GM21737 (cell line): ENCODE measurements around the gene BTNL8.

Experiments used
- ATAC-seq: cut with Tn5 transposase; IDR thresholded peaks from one replicate; pipeline ENCODE4 v1.9.1; 2021; ENCODE audit warnings: mild to moderate bottlenecking, moderate library complexity; ENCODE audit not compliant: unreplicated experiment

BTNL8 gene, protein sequence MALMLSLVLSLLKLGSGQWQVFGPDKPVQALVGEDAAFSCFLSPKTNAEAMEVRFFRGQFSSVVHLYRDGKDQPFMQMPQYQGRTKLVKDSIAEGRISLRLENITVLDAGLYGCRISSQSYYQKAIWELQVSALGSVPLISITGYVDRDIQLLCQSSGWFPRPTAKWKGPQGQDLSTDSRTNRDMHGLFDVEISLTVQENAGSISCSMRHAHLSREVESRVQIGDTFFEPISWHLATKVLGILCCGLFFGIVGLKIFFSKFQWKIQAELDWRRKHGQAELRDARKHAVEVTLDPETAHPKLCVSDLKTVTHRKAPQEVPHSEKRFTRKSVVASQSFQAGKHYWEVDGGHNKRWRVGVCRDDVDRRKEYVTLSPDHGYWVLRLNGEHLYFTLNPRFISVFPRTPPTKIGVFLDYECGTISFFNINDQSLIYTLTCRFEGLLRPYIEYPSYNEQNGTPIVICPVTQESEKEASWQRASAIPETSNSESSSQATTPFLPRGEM

DNA sequence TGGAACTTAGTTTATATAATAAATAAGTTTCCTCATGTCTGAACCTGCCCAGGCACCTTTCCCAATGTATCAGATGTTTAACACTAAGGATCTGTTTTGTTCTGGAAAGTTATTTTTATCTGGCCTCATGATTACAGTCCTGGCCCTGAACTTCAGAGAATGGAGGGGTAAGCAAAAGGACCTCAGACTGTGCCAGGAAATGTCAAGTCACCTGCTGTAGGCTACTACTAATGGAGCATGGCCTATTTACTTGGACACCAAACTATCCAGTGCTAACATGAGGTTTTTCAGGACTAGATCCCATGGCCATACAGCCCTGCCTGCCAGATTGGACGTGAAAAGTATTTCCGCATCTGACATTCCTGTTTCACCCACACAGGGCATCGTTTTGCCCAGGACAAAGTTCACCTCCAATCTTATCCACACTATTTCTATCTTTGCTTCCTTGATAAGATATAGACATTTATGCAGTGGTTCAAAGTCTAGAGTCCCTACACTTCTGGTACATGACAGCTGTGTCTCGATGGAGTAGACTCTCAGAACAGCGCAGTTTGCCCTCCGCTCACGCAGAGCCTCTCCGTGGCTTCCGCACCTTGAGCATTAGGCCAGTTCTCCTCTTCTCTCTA lies at the start of gene BTNL8:
TSS of gene BTNL8 (plus strand) at position 539 of the 626 bp plus-strand sequence. CDS start 152 bp downstream, outside the sequence.
- no peak for ATAC-seq

DNA sequence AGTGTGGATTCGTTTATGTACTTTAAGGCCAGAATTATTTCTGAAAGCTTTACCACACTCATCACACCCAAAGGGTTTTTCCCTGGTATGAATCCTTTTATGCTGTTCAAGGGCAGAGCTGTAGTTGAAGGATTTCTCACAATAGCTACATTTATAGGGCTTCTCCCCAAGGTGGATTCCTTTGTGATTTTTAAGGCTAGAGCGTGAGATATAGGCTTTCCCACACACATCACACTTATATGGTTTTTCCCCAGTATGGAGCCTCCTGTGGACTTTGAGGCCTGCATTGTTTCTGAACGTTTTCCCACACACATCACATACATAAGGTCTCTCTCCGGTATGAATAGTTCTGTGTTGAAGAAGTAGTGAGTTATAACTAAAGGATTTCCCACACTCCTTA lies 49.1 kb upstream of the BTNL8 start:
- ATAC-seq: no peak

DNA sequence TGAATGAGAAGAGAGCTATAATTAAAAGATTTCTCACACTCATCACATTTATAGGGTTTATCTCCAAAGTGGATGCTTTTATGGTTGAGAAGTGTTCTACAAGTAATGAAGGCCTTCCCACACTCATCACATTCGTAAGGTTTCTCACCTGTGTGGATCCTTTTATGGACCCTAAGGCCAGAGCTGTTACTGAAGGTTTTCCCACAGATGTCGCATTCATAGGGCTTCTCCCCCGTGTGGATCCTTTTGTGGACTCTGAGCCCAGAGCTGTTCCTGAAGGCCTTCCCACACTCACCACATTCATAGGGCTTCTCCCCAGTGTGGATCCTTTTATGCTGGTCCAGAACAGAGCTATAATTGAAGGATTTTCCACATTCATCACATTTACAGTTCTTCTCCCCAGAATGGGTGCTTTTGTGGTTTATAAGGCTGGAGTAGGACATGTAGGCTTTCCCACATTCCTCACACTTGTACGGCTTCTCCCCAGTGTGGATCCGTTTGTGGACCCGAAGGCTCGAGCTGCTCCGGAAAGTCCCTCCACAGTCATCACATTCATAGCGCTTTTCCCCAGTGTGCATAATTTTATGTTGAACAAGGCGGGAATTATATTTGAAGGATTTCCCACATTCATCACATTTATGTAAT lies 48.4 kb upstream of the BTNL8 start:
- ATAC-seq: no peak

DNA sequence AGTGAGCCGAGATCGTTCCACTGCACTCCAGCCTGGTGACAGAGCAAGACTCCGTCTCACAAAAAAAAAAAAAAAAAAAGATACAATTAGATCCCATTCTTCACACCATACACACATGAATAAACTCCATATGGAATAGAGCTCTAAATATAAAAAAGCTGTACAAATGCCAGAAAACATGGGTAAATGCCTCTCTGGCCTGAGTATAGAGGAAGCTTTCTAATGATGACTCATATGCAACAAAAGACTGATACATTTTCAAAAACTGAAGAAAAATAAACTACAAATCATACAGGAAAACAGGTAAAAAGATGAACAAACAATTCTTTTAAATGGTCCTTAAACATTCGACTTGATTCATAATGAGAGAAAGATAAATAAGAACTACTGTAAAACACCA lies 46.5 kb upstream of the BTNL8 start:
- no peak for ATAC-seq

DNA sequence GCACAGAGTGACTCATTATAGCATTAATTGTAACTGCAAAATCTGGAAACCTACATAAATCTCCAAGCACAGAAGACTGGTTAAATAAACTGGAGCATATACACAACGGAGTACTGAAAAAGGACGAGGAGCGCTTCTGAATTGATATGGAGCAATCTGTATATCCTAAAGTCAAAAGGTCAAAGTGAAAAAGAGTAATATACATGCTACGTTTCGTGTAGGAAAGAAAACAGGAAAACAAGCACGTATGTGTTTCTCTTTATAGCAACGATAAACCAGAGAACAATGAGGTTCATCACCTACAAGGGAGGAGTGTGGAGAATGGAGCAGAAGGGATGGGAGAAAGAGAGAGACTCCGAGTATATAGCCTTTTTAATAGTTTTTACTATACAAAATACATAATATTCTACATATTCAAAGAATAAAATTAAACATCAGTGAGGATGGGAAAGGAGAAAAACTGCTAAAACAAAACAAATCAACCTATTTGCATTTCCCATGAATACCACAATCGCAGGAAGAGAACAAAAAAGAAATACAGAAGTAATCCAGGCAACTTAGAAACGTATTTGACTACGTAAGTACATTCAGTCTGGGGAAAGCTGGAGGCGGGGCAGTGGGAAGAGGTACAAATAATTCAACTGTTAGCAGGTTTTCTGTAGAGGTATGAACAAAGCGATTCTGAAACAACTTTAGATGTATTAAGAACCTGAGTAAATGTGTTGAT lies 45.7 kb upstream of the BTNL8 start:
- ATAC-seq: no peak

DNA sequence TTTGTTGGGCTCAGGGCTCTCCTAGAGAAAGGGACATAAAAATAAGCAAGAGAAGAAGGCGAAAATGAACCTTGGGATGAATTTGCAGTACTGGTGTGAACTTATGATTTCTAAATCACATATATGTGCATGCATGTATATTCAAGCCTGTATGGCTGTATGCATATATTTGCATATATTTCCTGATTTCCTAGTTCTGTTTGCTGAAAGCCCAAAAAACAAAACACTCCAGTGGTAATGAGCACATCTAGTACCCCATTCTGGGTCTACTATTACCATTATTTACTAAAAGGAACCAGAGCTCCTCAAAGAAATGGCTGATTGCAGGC lies 45.1 kb upstream of the BTNL8 start:
- no peak for ATAC-seq

DNA sequence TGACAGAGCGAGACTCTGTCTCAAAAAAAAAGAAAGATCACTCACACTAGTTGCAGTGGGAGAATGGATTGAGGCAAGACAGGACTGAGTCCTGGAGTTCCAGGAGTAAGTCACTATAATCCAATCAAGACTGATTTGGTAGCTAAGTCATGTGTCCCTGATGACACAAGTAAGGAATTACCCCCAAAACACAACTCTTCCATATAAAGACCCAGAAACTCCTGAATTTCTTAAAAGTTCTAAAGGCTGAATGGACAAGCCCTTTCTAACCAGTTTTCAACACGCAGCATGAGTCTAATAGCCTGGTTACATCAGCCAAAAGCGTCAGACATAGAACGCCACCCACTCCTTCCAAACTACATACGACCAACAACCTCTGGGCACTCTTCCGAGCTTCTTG lies 40.4 kb upstream of the BTNL8 start:
- ATAC-seq: no peak

DNA sequence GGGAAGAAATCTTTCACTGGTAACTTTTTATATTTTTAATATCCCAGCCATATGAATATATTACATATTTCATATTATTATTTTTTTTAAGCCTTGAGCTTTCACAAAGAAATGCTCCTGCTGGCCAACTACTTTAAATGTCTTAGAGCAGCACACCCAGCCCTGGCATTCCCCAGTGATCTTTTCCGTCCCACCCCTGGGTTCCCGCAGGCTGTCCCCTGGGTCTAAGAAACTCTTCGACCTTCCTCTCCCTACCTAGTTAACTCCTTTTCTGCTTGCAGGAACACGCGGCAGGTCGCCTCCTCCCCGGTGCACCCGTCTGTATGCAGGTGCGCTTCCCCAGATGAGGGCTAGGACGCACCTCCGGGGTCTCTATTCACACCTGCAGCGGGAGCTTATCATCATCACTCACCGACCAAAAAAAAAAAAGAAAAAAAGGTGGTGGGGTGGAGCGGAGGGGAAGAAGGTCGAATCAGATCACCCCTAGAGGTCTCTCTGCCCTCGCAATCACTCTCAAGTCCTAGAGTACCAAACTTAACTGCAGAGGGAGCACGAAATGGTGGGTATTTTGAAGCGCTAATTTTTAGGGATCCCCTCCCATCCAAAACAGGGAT lies 38.6 kb upstream of the BTNL8 start:
- peak; percentile 39 for ATAC-seq

DNA sequence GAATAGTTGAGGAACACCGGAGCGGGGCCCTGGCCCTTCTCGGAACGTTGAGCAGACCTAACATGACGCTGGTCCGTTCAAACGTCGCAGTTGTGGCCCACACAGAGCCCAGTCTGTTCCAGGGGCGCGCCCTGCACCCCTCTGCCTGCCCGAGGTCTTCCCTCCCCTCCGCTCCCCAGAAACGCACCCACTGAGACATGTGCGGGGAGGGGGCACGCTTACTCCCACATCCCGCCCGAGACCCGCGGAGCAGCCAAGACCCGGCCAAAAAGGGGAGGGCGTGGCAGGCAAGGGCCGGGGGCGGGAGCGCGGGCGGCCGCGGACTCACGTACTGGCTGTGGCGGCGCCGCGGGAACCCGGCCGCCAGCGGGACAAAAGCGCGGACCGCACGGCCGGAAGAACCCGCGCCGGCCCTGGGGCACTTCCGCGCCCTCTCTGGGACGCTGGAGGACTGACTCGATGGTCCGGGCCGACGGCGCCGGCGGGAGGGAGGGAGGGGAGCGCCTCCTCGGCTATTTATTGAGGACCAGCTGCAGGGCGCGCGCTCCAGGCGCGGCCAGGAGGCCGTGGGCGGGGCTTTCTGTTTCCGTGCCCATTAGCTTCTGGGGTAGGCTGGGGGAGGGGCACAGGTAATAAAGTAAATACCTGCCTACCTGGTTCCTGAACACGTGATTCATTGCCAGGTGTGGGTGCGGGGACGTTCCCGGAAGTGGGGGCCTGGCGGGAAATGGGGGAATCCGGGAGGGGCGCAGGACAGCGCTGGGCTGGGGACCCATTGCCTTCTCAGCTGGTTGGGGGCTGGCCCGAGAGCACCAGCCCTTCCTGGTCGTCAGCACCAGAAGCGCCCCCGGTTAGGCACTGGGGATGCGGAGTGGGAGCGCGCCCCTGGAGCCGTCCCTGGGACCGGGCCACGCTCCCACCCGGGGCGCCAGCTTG lies 37.8 kb upstream of the BTNL8 start, which contains the start of gene ZFP62:
TSS of gene ZFP62 (minus strand) at position 390 of the 936 bp plus-strand sequence. CDS start at position 333, 57 bp downstream.
- ATAC-seq: peak; percentile 90

DNA sequence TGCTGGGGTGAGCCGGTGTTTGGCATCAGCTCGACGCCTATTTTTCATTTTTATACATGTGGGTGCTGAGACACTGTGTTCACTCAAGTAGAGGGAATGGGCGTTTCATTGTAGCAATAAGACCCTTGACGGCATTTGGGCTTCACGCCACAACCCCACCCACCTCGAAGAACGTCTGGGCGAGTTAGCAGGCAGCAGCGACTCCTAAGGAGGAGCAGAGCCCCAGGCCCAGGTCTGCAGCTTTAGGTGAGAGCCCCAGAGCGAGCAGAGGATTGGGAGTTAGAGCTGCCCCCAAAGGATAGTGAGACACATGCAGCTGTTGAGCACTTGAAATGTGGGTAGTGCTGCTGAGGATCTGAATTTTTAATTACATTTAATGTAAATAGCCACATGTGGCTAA lies 36.3 kb upstream of the BTNL8 start:
- no peak for ATAC-seq

DNA sequence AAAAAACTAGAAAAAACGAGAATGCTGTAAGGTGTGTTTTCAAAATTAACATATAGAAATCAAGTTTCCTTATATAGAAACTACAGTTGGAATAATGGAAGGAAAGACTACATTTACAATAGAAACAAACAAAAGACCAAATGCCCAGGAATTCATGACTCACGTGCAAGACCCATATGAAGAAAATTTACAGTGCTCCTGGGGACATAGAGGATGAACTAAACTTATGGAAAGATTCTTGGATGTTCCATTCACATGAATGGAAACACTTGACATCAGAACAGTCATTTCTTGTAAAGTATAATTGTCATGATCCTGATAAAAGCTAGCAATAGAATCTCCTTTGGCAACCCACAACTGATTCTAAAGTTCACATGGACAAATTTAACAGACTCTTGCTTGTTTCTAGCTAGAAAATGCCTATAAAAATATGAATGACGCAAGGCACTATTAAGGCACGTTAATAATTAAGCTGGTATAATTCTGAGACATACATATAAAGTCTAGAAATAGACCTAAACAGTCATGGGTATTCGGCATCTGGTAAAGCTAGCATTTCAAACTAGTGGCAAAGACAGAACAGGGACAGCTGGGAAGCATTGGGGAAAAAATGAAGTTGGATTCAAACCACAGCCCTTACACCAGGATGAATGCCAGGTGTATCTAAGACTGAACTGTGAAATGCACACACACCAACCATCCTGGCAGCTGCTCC lies 32.8 kb upstream of the BTNL8 start:
- no peak for ATAC-seq

DNA sequence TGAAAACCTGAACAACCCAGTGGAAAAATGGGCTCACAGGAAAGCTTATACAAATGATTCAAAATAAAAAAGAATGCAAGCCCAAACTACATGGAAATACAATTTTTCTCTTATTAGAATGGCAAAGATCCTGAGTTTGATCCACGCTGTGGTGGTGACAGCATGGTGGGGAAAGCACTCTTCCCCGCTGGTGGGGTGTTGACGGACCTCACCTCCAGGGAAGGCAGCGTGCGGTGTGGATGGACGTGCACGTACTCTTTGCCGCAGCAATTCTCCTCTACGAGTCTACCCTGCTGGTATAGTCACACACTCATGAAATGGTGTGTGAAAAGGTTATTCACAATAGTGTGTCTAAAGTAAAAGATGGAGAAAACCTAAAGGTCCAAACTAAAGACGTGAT lies 32.0 kb upstream of the BTNL8 start:
- ATAC-seq: no peak

DNA sequence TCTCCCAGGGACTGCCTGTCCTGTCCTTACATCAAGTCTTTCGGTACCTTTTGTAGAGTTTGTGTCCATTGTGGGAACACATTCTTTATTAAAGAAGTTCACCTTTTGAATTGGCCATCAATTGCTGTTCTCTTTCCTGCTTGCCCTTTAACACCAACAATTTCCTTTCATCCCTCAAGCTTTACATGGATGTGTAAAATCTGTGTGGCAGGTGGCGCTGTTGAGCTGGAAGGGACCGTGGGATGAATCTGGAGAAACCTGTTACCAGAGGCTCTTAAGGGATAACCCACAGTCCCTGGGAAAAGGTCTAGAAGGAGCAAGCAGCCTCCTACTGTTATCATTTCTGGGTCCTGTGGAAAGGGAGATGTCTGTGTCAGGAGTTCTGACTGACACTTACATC lies 30.0 kb upstream of the BTNL8 start:
- no peak for ATAC-seq

DNA sequence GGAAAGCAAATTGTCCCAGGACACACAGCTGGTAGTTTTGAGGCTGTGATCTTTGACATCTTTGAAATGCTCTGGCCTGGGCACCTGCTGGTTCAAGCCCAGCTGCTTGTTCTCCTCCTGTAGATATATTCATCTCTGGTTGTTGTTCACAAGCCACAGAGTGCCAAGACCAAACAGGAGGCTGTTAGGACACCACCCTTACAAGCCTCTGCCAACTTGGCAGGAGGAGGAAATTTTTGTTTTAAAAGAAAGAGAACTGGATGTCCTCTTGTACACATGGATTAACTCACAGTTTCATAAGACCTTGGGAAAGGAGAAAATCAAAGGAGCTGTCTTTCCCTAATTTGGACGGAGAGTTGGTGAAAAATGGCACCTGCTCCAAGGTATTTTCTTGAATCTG lies 29.4 kb upstream of the BTNL8 start:
- no peak for ATAC-seq

DNA sequence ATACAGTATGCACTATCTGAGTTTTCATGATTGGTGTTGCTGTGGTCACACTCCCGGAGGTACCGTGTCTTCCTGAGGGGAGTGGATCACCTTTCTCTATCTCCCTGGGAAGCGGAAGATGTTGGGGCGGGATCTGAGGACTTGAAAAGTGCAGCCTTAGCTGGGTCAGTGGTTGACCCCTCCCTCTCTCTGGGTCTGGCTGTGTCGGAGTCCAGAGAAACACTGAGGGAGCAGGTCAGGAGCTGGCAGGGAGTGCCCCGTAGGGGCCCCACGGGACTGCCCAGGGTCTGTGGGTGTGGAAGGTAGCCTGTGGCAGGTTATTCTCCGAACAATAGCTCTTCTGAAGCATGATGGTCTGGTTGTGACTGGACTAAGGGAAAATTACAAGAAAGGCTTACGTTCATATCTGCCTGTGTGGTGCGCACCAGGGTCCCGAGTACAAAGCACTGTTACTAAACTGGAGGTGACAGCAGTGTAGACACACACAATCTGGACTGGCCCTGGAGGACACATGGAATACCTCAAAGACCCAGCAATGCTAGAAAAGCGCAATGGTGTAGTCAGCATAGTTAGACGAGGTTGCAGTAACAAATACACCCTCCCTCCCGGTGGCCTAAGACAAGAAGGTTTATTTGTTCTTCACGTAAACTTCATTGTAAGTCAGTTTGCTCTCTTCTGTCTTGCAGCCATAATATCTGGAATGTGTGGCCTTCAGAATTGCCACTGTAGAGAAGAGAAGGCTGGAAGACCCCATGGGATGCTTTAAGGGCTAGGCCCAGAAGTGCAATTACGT lies 28.5 kb upstream of the BTNL8 start:
- ATAC-seq: no peak

DNA sequence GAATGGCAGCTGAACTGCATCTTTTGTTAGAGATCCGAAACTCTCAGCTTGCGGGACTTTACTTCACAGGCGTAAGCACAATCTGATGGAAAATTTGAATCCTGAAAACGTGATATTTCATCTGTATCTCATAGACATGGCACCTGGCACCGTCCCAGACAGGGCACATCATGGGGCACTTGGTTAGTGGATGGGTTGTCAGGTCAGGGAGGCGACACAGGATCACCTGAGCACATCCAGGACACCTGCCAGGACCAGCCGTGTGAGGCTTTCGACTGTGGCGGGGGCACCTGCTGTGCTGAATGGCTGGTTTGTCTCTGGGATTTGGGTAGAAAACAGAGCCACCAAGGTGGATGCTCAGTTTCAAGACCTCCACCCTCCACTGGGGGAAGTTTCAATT lies 26.5 kb upstream of the BTNL8 start:
- ATAC-seq: no peak

DNA sequence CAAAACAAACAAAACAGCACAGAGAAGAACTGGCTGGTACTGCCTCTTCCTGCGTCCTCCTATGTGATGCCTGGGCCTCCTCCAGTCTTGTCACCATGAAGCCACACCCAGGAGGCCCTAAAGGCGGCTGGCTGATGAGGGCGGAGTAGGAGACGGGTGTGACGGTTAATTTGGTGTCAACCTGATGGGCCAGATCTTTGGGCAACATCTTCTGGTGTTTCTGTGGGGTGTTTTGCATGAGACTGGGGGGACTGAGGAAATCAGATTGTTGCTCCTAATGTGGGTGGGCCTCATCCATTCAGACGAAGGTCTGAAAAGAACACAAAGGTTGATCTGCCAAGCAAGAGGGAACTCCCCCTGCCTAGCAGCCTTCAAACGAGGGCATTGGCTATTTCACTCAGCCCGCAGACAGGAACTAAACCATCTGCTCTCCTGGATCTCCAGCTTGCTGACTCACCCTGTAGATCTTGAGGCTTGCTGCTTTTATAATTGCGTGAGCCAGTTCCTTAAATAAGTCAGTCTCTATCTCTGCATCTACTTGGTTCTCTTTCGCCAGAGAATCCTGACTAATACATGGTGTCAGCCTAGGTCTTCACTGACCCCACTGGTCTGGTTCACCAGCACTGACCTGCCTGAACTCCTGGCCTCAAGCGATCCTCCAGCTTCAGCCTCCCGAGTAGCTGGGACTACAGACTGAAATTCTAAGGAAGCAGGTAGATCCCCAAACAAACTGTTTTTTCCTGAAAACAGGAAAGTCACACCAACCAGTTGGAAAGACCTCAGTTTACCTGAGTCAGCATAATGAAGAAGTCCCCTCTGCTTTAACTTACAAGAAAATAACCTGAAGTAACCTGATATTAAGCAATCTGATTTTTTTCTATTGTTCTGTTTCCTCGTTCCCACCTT lies 25.1 kb upstream of the BTNL8 start:
- no peak for ATAC-seq
